ENCODE measurements around the gene LYSMD2.

GRCh38 chr15:51774916-51775315 lies 37.5 kb upstream of the LYSMD2 start:
- TF ChIP-seq TEAD4 (IDR thresholded peaks at IDR 0.05; ENCODE audit: low read depth, low read length) (no peak), MAFK (IDR thresholded peaks at IDR 0.05; ENCODE audit: low read depth, low read length) (no peak), CTCF (IDR thresholded peaks at IDR 0.05; ENCODE audit: control extremely low read depth in 1 of 3, insufficient read depth in 1 of 3, low read depth in 1 of 3, low read length in 3 of 3) (no peak), TAF7 (optimal IDR thresholded peaks at IDR 0.05; ENCODE audit: borderline replicate concordance, low read depth, low read length) (no peak), RFX5 (IDR thresholded peaks at IDR 0.05; ENCODE audit: borderline replicate concordance, low read depth, low read length) (no peak), POLR2AphosphoS5 (IDR thresholded peaks at IDR 0.05; ENCODE audit: low read depth, low read length) (no peak), EGR1 (IDR thresholded peaks at IDR 0.05; ENCODE audit: borderline replicate concordance, low read depth, low read length) (no peak), NRF1 (IDR thresholded peaks at IDR 0.05; ENCODE audit: low read depth, low read length) (no peak), BRCA1 (IDR thresholded peaks at IDR 0.05; ENCODE audit: low read depth, low read length) (no peak), POLR2A (IDR thresholded peaks at IDR 0.05; ENCODE audit: control extremely low read depth in 1 of 2, low read depth in 2 of 2, low read length in 2 of 2) (no peak), EP300 (IDR thresholded peaks at IDR 0.05; ENCODE audit: borderline replicate concordance in 1 of 2, low read depth in 2 of 2, low read length in 2 of 2) (no peak), EZH2 (IDR thresholded peaks at IDR 0.05; ENCODE audit: low read depth, low read length, severe bottlenecking) (no peak)

All from H1 (cell line).